HG03457 (cell line): ENCODE data around the gene PALM.
"Not testable (repeated sequence)": the region's sequence is repeated elsewhere in the genome, so short reads cannot be mapped to it uniquely, and the experiment has no call there.

Experiments
- ATAC-seq: cut with Tn5 transposase; IDR thresholded peaks from one replicate; pipeline ENCODE4 v1.9.1; 2021; ENCODE audit warnings: moderate number of reproducible peaks; ENCODE audit not compliant: unreplicated experiment

The PALM gene

GRCh38 chr19:703651-704446, 4.9 kb upstream of the PALM start:
- no peak for ATAC-seq

GRCh38 chr19:704447-704741, 4.3 kb upstream of the PALM start:
- no peak for ATAC-seq

- no peak for ATAC-seq
Measured at GRCh38 chr19:709196-709964, 645 bp downstream of the PALM start.

- ATAC-seq, result no peak
Measured at GRCh38 chr19:709965-710571, 1.3 kb downstream of the PALM start.

GRCh38 chr19:710767-711166, 2.0 kb downstream of the PALM start:
- ATAC-seq, result no peak

GRCh38 chr19:711254-711653, 2.5 kb downstream of the PALM start:
- no peak for ATAC-seq

- no peak for ATAC-seq
Measured at GRCh38 chr19:715347-715746, 6.6 kb downstream of the PALM start.

- ATAC-seq, result no peak
Measured at GRCh38 chr19:718251-718951, 9.7 kb downstream of the PALM start.

- no peak for ATAC-seq
Measured at GRCh38 chr19:718991-719512, 10.3 kb downstream of the PALM start.

GRCh38 chr19:719636-720344, 11.1 kb downstream of the PALM start:
- ATAC-seq, result no peak

GRCh38 chr19:720345-721160, 11.8 kb downstream of the PALM start:
- ATAC-seq, result no peak

- no peak for ATAC-seq
Measured at GRCh38 chr19:722553-723101, 13.9 kb downstream of the PALM start.

GRCh38 chr19:723247-723646, 14.5 kb downstream of the PALM start:
- no peak for ATAC-seq

GRCh38 chr19:723714-724113, 15.0 kb downstream of the PALM start:
- no peak for ATAC-seq

GRCh38 chr19:725461-726089, 16.8 kb downstream of the PALM start:
- ATAC-seq, result no peak

GRCh38 chr19:726993-727956, 18.5 kb downstream of the PALM start:
- no peak for ATAC-seq

- ATAC-seq, result no peak
Measured at GRCh38 chr19:728011-728410, 19.3 kb downstream of the PALM start.

GRCh38 chr19:729564-729963, 20.8 kb downstream of the PALM start:
- ATAC-seq, result not testable (repeated sequence)
